ENCODE data around the gene ANKRD44. TPM values are rescaled to one million over a fixed set of nuclear protein-coding genes. Genes with fewer than 3 reads are reported as not detected.
"Not testable (repeated sequence)": the region's sequence is repeated elsewhere in the genome, so short reads cannot be mapped to it uniquely, and the experiment has no call there.

The ANKRD44 gene
- total RNA-seq, 2 donors from 2014 or later = 21.2 to 24.5 TPM

- DNase-seq (ENCODE audit: low spot score) = no peak
Observed at GRCh38 chr2:197079832-197080555, 230.6 kb downstream of the ANKRD44 start.

GRCh38 chr2:197079414-197079813, 231.2 kb downstream of the ANKRD44 start:
- intact Hi-C loops (cut with DNase I) = no loop called here
- no peak for DNase-seq (ENCODE audit: low spot score)

More at GRCh38 chr2:197079832-197080555, 230.6 kb downstream of the ANKRD44 start:
- intact Hi-C loops (cut with DNase I) = no loop called here

- no peak for DNase-seq (ENCODE audit: low spot score)
- intact Hi-C loops (cut with DNase I) = no loop called here
Observed at GRCh38 chr2:197078535-197078934, 232.0 kb downstream of the ANKRD44 start.

GRCh38 chr2:197077336-197077735, 233.2 kb downstream of the ANKRD44 start:
- no peak for DNase-seq (ENCODE audit: low spot score)
- intact Hi-C loops (cut with DNase I) = no loop called here

GRCh38 chr2:197076652-197077051, 233.9 kb downstream of the ANKRD44 start:
- no peak for DNase-seq (ENCODE audit: low spot score)
- intact Hi-C loops (cut with DNase I) = no loop called here

DNA sequence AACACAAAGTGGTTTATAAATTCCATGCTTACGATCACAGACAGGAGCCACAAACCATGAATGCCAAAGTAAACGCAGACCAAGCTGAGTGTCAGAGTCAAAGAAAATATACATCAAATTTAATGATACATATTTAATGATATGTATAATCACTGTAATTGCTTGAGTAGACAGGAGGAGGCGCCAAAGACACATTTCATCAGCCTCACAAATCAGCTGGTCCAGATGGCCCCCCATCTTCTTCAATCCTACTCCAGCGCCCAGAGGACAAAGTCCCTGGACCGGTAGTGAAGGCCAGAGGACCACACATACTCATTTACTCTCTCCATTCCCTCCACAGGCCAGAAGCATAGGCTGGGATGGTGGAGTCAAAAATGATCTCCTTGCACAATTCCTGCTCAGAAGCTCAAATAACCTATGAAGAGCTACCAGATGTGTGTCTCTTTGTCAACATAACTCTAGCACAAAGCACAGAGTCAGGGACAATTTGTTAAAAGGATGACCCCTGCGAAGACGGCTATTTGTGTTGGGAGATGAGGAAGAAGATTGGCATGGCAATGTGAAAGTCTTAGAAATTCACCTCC, 234.7 kb downstream of the ANKRD44 start:
- DNase-seq (ENCODE audit: low spot score) = no peak
- intact Hi-C loops (cut with DNase I) = loop anchor here in 1 of 2 donors (2.0 kb wide), 1 partner anchor 37 kb away; no protein-coding TSS in a partner anchor

- intact Hi-C loops (cut with DNase I) = loop anchor here in 1 of 2 donors (2.0 kb wide), 1 partner anchor 36 kb away; no protein-coding TSS in a partner anchor
- DNase-seq (ENCODE audit: low spot score) = no peak
Observed at GRCh38 chr2:197075281-197075680, 235.3 kb downstream of the ANKRD44 start.

- intact Hi-C loops (cut with DNase I) = loop anchor here in 1 of 2 donors (2.0 kb wide), 1 partner anchor 35 kb away; no protein-coding TSS in a partner anchor
- DNase-seq (ENCODE audit: low spot score) = peak; percentile 89
Observed at GRCh38 chr2:197073701-197074433, 236.7 kb downstream of the ANKRD44 start.

- intact Hi-C loops (cut with DNase I) = no loop called here
Observed at GRCh38 chr2:197073270-197073669, 237.3 kb downstream of the ANKRD44 start.

DNA sequence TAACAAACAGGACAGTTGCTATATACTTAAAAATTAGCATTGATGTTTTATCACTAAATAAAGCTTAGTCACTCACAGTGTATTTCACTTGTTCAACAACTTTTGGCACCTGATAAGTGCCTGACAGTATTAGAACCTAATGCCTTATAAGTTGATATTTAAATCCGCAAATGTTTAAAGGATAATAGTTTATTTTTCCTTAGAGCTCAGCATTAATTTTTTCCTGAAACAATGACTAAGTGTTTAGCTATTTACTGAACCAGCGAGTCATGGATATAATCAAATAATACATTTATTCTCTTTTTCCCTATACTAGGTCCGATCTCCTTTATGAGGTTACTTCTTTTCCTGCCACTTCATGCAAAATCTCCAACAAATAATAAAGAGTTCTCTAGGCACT, 238.0 kb downstream of the ANKRD44 start:
- intact Hi-C loops (cut with DNase I) = no loop called here
- no peak for DNase-seq (ENCODE audit: low spot score)

More at GRCh38 chr2:197073270-197073669, 237.3 kb downstream of the ANKRD44 start:
- no peak for DNase-seq (ENCODE audit: low spot score)

GRCh38 chr2:197071790-197072436, 238.7 kb downstream of the ANKRD44 start:
- DNase-seq (ENCODE audit: low spot score) = no peak
- intact Hi-C loops (cut with DNase I) = no loop called here

- no peak for DNase-seq (ENCODE audit: low spot score)
- intact Hi-C loops (cut with DNase I) = no loop called here
Observed at GRCh38 chr2:197071213-197071612, 239.4 kb downstream of the ANKRD44 start.

DNA sequence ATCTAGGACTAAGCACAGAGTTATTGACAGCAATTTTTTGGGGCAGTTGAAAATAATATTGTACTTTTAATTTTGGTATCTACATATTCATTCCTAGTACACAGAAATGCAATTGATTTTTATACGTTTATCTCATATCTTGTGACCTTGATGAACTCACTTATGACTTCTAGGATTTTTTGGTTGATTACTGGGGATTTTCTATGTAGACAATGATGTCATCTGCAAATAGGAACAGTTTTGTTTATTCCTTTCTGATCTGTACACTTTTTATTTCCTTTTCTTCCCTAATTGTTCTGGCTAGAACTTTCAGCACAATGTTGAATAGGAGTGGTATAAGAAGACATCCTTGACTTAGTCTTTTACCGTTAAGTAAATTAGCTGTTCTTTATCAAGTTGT, 240.6 kb downstream of the ANKRD44 start:
- no peak for DNase-seq (ENCODE audit: low spot score)
- intact Hi-C loops (cut with DNase I) = no loop called here

GRCh38 chr2:197062574-197062973, 248.0 kb downstream of the ANKRD44 start:
- intact Hi-C loops (cut with DNase I); DNase-seq (ENCODE audit: low spot score): not testable (repeated sequence)

- DNase-seq (ENCODE audit: low spot score) = no peak
- intact Hi-C loops (cut with DNase I) = loop anchor here in 1 of 2 donors (5.0 kb wide), 1 partner anchor 713 kb away; no protein-coding TSS in a partner anchor
Observed at GRCh38 chr2:197059477-197059876, 251.1 kb downstream of the ANKRD44 start.

DNA sequence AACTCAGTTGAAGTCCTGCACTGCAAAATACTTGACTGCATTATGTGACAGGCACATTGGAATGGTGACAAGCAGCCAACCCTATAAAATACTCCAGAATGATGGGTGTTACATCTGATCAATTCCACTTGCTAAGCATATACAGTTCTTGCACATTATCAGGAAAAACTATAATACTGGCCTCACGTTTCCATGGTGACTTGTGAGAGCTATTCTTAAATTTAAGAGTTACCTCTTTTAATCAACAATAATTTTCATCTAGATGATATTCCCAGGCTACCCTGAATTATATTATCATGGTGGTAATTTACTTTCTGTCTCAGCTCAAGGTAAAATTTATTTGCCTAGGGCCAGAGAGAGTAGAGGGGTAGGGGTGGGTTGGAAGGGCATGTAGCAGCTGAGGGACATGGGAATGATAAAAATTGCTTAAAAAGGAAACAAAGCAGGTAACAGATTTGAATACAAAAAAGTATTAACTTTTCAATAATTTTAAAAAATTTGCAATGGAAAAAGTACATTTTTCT, 251.7 kb downstream of the ANKRD44 start:
- no peak for DNase-seq (ENCODE audit: low spot score)
- intact Hi-C loops (cut with DNase I) = loop anchor here in 1 of 2 donors (5.0 kb wide), 1 partner anchor 713 kb away; no protein-coding TSS in a partner anchor

DNA sequence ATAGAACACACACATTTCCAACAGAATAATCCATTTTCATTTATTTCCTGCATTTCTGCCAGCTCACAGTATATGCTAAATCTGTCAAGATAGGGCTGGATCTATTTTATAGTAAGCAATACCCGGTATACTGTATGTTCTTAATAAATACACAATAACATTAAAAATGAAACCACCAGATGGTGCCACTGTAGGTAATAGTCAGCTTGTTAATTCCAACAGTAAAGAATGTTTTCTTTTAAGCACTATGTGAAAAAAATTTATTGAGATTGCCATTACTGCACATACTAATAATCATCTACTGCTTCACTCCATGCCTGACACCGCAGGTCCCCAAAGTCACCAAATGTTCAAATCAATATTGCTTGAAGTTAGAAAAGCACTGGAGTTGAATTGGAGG, 252.6 kb downstream of the ANKRD44 start:
- no peak for DNase-seq (ENCODE audit: low spot score)
- intact Hi-C loops (cut with DNase I) = loop anchor here in 1 of 2 donors (5.0 kb wide), 1 partner anchor 714 kb away; no protein-coding TSS in a partner anchor

- DNase-seq (ENCODE audit: low spot score) = no peak
- intact Hi-C loops (cut with DNase I) = loop anchor here in 1 of 2 donors (5.0 kb wide), 1 partner anchor 717 kb away; no protein-coding TSS in a partner anchor
Observed at GRCh38 chr2:197055045-197055444, 255.5 kb downstream of the ANKRD44 start.

DNA sequence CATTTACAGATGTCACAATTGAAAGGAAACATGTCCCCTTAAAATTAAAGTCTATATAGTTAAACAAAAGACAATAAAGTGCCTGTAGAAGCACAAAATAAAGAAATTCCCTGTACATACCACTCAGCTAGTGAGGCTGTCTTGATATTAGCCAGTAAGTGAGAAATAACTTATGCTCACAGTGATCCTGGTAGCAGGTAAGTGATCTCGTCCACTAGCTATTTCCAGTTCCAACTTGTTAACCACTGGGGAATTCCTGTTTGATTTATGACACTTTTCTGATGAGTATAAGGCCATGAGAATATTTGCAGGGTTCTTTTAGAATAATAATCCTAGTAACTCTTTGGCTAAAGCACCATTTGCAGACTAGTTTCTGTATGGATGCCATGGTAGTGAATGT, 256.1 kb downstream of the ANKRD44 start:
- intact Hi-C loops (cut with DNase I) = no loop called here
- no peak for DNase-seq (ENCODE audit: low spot score)

All from posterior vena cava (tissue), 2 donors.